Measurements from ENCODE around the gene TECPR2. TPM values are rescaled to one million over a fixed set of nuclear protein-coding genes. Genes with fewer than 3 reads are reported as not detected.

TECPR2 gene
- total and polyA plus RNA-seq, 10 donors, result 1.1 to 46.6 (median 26.7) TPM

DNA sequence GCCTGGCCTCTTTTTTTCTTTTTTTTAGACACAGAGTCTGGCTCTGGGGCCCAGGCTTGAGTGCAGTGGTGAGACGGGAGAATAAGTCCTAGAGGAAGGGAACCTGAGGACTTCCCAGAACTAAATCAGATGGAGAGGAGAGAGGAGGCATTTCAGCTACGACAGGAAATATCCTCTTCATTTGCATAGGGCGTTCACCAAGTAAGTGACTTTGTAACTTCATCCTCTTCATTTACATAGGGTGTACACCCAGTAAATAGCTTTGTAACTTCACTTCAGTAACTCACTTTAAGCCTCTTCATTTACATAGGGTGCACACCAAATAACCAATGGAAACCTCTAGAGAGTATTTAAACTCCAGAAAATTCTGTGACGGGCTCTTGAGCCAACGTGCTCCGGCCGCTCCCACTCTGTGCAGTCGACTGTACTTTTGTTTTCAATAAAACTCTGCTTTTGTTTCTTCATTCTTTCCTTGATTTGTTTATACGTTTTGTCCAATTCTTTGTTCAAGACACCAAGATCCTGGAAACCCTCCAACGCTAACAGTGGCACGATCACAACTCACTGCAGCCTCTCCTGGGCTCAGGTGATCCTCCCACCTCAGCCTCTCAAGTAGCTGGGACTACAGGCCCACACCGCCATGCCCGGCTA is 168.2 kb downstream of the TECPR2 start:
- H3K4me1 ChIP-seq, result peaks cover 0 to 24% (median 18%) of the 10 kb centered on the region in 6 donors
- no peaks in the 10 kb centered on the region for H3K36me3 ChIP-seq
- TF ChIP-seq POLR2A (IDR thresholded peaks at IDR 0.05) (no peak), POLR2AphosphoS5 (IDR thresholded peaks at IDR 0.05) (no peak)
- TF ChIP-seq, protein P1, sequence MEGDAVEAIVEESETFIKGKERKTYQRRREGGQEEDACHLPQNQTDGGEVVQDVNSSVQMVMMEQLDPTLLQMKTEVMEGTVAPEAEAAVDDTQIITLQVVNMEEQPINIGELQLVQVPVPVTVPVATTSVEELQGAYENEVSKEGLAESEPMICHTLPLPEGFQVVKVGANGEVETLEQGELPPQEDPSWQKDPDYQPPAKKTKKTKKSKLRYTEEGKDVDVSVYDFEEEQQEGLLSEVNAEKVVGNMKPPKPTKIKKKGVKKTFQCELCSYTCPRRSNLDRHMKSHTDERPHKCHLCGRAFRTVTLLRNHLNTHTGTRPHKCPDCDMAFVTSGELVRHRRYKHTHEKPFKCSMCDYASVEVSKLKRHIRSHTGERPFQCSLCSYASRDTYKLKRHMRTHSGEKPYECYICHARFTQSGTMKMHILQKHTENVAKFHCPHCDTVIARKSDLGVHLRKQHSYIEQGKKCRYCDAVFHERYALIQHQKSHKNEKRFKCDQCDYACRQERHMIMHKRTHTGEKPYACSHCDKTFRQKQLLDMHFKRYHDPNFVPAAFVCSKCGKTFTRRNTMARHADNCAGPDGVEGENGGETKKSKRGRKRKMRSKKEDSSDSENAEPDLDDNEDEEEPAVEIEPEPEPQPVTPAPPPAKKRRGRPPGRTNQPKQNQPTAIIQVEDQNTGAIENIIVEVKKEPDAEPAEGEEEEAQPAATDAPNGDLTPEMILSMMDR (IDR thresholded peaks at IDR 0.05 in 8 of 11, conservative IDR thresholded peaks at IDR 0.05 in 3 of 11), result no peak
- H3K27ac ChIP-seq, result peak overlapping the region in 4 of 8 donors; percentile 8 to 51 (median 12)
- H3K4me3 ChIP-seq, result peak overlapping the region in 1 of 8 donors; percentile 4
- DNase-seq, result no peak
- H3K27me3 ChIP-seq (replicated peaks in 1 of 7), result no peaks in the 10 kb centered on the region
- intact Hi-C loops (cut with DNase I; ENCODE audit: low total_unique reads), result no loop called here
- WGBS, 5 donors, result 57 to 66% (median 63%) methylated on average over 13 of the region's 13 CpGs
- H3K9me3 ChIP-seq, result no peaks in the 10 kb centered on the region

DNA sequence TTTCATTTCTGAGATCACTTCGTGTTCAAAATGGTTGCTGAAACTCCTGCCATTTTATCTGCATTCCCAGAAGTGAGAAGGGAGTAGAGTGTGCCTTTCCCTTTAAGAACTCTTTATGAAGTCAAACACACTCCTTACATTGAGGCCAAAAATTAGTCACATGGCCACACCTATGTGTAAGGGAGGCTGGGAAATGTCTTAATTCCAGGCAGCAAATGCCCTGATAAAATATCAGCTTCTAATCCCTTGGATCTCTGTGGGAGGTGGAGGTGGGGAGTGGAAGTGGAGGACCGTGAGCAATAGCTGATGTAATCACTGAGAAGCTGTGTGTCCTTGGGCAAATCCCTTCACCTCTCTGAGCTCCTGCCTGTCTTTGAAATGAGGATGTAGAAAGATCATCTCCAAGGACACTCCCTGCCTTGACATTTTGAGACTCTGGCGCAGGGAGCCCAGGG is 169.5 kb downstream of the TECPR2 start:
- 80 to 93% (median 86%) methylated on average over 3 of the region's 3 CpGs for WGBS, 5 donors
- Histone ChIP-seq H3K27ac (no peak overlapping the region), H3K4me3 (no peak overlapping the region), H3K27me3 (replicated peaks in 1 of 7) (no peaks in the 10 kb centered on the region), H3K4me1 (peaks cover 0 to 17% (median 14%) of the 10 kb centered on the region in 6 donors), H3K36me3 (no peaks in the 10 kb centered on the region), H3K9me3 (no peaks in the 10 kb centered on the region)
- TF ChIP-seq, protein P1 (IDR thresholded peaks at IDR 0.05 in 8 of 11, conservative IDR thresholded peaks at IDR 0.05 in 3 of 11), result no peak
- TF ChIP-seq POLR2A (IDR thresholded peaks at IDR 0.05), result no peak
- no peak for TF ChIP-seq POLR2AphosphoS5 (IDR thresholded peaks at IDR 0.05)
- DNase-seq, result no peak
- intact Hi-C loops (cut with DNase I; ENCODE audit: low total_unique reads), result no loop called here

DNA sequence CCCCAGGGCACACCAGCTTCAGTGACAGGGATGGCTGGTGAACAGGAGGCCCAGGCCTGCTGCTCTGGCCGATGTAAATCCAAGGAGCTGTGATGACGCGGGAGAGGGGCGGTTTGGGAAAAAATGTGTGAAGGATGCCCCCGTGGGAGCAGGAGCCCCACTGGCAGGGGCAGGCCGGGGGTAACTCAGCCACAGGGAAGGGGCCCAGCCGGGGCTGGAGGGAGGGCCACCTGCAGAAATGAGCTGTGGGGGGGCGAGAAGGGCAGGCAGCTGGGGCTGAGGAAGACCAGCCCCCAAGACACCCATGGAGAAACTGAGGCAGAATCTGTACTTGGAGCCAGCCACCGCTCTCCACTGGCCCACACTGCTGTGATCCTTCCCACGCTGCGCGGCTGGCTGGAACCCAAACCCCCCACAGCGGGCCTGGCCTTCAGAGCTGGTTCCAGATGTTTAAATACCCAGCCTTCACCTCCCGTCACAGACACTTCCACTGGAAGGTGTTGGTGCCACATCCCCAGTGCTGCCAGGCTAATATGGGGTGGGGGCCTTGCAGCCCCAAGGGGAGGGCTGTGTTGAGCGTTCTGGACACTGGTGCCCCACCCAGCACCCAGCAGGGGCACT is 175.3 kb downstream of the TECPR2 start:
- TF ChIP-seq, protein P1 (IDR thresholded peaks at IDR 0.05 in 8 of 11, conservative IDR thresholded peaks at IDR 0.05 in 3 of 11), result no peak
- TF ChIP-seq POLR2A (IDR thresholded peaks at IDR 0.05), result no peak
- TF ChIP-seq POLR2AphosphoS5 (IDR thresholded peaks at IDR 0.05), result no peak
- Histone ChIP-seq H3K4me3 (no peak overlapping the region), H3K27me3 (replicated peaks in 1 of 7) (peaks cover 0 to 7% (median 0%) of the 10 kb centered on the region in 7 donors), H3K4me1 (peaks cover 0 to 21% (median 9%) of the 10 kb centered on the region in 6 donors), H3K36me3 (no peaks in the 10 kb centered on the region), H3K27ac (no peak overlapping the region), H3K9me3 (no peaks in the 10 kb centered on the region)
- DNase-seq, result no peak
- WGBS, 5 donors, result 68 to 89% (median 77%) methylated on average over 10 to 15 of the region's 15 CpGs
- intact Hi-C loops (cut with DNase I; ENCODE audit: low total_unique reads), result no loop called here

Measured in spleen (tissue), 11 donors.